GM19035 (cell line): ENCODE data around the gene PAQR9.
A peak's percentile ranks its signal among the peaks of the same experiment; 100 is the strongest.

Source experiments
- ATAC-seq: cut with Tn5 transposase; IDR thresholded peaks from one replicate; pipeline ENCODE4 v1.9.1; 2021; ENCODE audit not compliant: unreplicated experiment

The PAQR9 gene

GRCh38 chr3:142952272-142953193 is 10.9 kb downstream of the PAQR9 start:
- ATAC-seq = no peak

- ATAC-seq = no peak
Observed at GRCh38 chr3:142951794-142952193, 11.7 kb downstream of the PAQR9 start.

- no peak for ATAC-seq
Observed at GRCh38 chr3:142950972-142951371, 12.5 kb downstream of the PAQR9 start.

- ATAC-seq = no peak
Observed at GRCh38 chr3:142947799-142948575, 15.5 kb downstream of the PAQR9 start.

- no peak for ATAC-seq
Observed at GRCh38 chr3:142947352-142947751, 16.1 kb downstream of the PAQR9 start.

GRCh38 chr3:142946861-142947260 is 16.6 kb downstream of the PAQR9 start:
- no peak for ATAC-seq

GRCh38 chr3:142945023-142945422 is 18.5 kb downstream of the PAQR9 start:
- peak; percentile 23 for ATAC-seq

- ATAC-seq = peak; percentile 70
Observed at GRCh38 chr3:142944342-142944741, 19.1 kb downstream of the PAQR9 start.

- peak; percentile 6 for ATAC-seq
Observed at GRCh38 chr3:142943870-142944269, 19.6 kb downstream of the PAQR9 start.

- no peak for ATAC-seq
Observed at GRCh38 chr3:142943349-142943748, 20.1 kb downstream of the PAQR9 start.

GRCh38 chr3:142941373-142942123 is 21.9 kb downstream of the PAQR9 start:
- no peak for ATAC-seq

- ATAC-seq = peak; percentile 44
Observed at GRCh38 chr3:142940472-142940871, 23.0 kb downstream of the PAQR9 start.

- ATAC-seq = no peak
Observed at GRCh38 chr3:142940000-142940399, 23.5 kb downstream of the PAQR9 start.

GRCh38 chr3:142935963-142936362 is 27.5 kb downstream of the PAQR9 start:
- ATAC-seq = no peak

GRCh38 chr3:142934887-142935269 is 28.6 kb downstream of the PAQR9 start:
- no peak for ATAC-seq

- ATAC-seq = no peak
Observed at GRCh38 chr3:142934128-142934886, 29.2 kb downstream of the PAQR9 start.

GRCh38 chr3:142931222-142931621 is 32.3 kb downstream of the PAQR9 start:
- peak; percentile 86 for ATAC-seq

- ATAC-seq = no peak
Observed at GRCh38 chr3:142930463-142930862, 33.0 kb downstream of the PAQR9 start.

- ATAC-seq = no peak
Observed at GRCh38 chr3:142929890-142930289, 33.6 kb downstream of the PAQR9 start.

- ATAC-seq = peak; percentile 67
Observed at GRCh38 chr3:142929109-142929508, 34.4 kb downstream of the PAQR9 start.
